HG02852 (cell line): ENCODE results near the gene LDLRAD3.

Source experiments
- ATAC-seq: cut with Tn5 transposase; IDR thresholded peaks from one replicate; pipeline ENCODE4 v1.9.1; 2021; ENCODE audit warnings: mild to moderate bottlenecking, moderate library complexity; ENCODE audit not compliant: unreplicated experiment

LDLRAD3 gene

GRCh38 chr11:36253238-36253637 is 309.4 kb downstream of the LDLRAD3 start:
- no peak for ATAC-seq

- ATAC-seq = no peak
Observed at GRCh38 chr11:36254713-36255112, 310.9 kb downstream of the LDLRAD3 start.

DNA sequence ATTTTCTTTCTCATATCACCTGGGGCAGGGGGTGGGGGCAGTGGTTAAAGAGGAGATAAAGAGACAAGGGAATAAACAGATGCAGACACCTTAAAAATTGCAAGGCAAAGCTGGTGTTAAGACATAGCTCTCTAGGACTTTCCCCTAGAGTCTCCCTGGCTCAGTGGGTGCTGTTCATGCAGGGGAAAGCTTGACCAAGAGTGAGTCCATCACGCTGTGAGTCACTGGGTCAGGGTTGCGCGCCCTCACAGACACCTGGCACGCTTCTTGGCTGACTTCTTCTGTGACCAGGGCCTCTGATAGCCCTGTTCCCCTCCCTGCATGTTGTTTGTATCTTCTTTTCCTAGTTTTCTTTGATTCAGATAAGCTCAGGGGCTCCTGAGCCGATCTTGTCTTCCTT is 313.5 kb downstream of the LDLRAD3 start:
- no peak for ATAC-seq

DNA sequence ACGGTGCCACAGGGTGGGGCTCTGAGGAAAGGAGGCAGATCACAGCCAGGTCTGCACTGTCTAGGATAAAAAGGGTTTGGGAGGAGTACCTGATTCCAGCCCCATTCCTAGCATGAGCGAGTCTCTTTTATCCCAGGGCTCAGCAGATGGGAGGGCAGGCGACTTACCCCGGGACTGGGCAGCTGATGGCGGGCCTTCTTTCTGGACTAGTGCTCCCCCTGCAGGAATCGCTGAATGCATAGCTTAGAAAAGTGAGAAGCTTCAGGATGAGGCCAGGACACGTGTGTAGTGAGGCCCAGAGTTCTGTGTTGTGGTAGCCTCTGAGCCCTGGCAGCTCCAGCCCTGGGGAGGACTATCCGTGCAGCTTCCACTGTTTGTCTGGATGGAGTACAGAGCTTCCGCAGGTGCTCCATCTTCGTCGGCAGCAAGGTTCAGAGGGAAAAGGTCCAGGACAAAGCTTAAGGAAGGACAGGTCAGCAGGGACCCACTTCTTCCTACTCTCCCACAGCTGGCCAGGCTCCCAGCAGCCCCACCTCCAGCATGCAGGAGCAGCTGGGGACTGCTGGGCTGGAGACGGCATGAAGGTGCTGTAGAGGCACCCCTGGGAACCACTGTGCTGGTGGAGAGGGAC is 315.0 kb downstream of the LDLRAD3 start:
- no peak for ATAC-seq

GRCh38 chr11:36261094-36261493 is 317.2 kb downstream of the LDLRAD3 start:
- no peak for ATAC-seq

GRCh38 chr11:36264011-36264972 is 320.4 kb downstream of the LDLRAD3 start:
- ATAC-seq = no peak

GRCh38 chr11:36264973-36265344 is 321.1 kb downstream of the LDLRAD3 start:
- ATAC-seq = no peak

DNA sequence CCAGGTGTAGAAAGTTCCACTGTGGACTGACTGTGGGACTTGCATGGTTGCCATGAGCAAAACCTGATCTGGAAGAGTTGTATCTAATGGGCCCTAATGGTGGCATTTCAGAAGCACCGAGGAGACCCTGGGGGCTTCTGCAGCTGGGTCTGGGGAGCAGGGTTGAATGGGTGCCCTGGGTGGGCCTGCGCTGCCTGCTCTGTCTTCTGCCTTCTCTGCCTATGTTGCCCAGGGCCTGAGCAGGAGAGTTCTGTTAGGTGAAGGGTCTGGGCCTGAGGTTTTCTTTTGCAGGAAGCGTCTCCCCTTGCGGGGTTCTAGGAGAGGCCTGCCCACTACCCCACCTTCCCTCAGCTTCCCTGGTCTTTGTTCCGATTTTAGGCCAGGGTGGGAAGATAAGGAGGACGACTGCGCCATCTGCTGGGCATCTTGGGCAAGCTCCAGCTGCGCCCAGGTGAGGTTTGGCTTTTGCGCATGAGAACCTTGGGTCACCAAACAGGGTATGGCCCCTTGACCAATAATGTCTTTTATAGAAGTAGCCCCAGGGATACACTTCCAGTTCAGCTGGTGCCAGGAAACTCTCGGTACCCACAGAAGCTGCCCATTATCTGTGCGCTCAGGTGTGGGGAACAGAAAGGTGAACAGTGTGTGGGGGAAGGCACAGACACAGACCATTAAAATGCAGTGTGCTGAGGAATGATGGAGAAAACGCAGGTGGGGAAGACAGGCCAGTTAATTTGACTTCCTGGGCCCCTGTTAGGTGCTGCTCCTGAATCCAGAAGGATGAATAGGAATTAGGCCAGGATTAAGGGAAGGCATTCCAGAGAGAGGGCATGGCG is 322.1 kb downstream of the LDLRAD3 start:
- peak; percentile 76 for ATAC-seq

- no peak for ATAC-seq
Observed at GRCh38 chr11:36266767-36267166, 322.9 kb downstream of the LDLRAD3 start.

DNA sequence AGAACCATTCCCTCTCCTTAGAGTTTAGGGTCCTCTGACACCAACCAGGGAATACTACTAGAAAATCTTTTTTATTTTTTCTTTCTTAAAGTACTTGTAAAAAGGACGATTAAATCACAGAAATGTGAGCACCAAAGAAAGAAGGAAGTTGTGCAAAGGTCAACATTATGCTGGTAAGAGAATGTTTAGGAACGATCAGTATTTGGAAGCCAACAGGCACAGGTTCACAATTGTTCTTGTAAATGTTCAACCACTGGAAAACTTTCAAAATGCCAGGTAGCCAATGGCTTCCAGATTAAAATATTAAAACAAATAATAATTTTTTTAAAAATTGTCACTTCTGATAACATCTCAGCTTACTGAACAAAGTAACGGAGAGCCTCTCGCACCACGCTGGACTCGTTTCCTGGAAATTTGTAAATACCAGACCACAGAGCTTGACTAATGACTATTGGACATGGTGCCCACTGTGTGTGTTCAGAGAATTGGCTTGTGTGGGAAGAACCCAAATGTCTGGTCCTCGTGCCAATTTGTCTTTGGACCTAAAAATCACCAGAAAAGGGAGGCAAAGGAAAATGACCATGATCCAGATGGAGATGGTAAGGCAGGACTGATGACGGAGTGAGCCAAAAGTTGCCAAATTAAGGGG is 324.6 kb downstream of the LDLRAD3 start:
- no peak for ATAC-seq

- ATAC-seq = no peak
Observed at GRCh38 chr11:36270701-36271100, 326.8 kb downstream of the LDLRAD3 start.

- ATAC-seq = no peak
Observed at GRCh38 chr11:36271794-36272407, 328.0 kb downstream of the LDLRAD3 start.

GRCh38 chr11:36273110-36273509 is 329.2 kb downstream of the LDLRAD3 start:
- ATAC-seq = no peak

DNA sequence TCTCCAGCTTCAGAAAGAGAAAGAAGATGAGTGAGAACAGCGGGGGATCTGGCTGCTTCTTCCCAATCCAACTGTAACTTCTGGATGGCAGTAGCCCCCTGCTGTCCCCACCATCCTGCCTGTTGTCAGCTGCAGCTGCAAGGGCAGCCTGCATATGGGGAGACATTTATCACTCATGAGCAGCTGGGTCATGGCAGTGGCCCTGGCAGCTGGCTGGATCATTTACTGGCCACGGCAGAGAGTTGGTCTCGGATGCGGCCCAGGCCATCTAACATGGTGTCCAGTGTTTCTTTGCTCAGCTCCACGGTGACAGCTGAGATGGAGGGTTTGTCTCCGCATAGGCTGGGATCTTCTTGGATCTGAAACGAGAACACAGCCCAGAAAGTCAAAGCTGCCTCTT is 330.6 kb downstream of the LDLRAD3 start:
- no peak for ATAC-seq

DNA sequence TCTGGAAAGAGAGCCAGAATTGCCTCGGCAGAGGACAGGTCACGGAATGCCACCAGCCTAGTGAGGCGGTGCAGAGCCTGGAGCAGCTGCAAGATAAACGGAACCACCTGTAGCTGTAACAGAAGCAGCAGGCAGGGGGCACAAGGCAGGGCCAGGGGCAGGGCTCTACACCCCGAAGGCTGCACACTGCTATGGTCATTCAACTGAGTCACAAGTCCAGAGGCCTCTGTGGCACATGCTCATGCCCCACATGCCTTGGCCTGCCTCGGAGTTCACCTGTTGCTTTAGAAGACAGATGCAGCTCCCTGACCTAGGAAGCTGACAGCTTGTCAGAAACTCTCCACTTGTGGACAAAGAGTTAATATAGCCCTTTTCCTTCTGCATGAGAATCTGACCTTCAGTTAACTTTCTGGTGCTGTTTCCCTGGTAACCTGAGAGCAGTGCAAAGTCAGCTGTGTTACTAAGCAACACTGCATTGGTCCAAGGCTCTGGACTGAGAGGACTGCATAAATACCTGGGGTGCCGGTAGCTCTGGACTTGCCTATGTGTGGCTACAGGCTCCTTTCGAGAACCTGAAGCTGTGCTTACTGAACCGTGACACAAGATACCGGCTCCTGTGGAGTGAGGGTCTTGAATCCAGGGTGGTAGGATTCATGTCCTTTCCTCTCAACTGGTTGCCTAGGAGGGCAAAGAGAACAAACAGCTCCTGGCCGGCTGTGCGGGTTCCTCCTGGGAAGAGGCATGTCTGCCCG is 334.8 kb downstream of the LDLRAD3 start:
- no peak for ATAC-seq

DNA sequence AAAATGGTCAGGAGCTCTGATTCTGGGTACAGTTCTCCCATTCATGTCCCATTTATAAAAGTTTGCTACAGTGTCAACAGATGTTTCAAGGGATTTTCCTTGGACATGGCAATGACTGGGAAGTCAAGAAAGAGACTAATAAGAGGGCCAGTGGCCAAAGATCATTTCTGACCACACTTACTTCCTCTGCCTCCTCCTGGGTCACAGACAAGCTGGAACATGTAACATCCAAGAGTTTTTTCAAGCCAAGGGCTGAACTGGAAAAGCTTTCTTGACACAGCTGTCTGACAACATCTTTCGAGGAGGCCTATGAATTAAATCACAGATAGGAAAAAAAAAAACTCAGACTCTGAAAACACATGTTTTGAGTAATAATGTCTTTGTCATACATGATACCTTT is 336.7 kb downstream of the LDLRAD3 start:
- ATAC-seq = no peak
